Pancreas (tissue), 10 donors: Measurements from ENCODE around the gene NATD1. TPM values are rescaled to one million over a fixed set of nuclear protein-coding genes. Genes with fewer than 3 reads are reported as not detected.

Experiments used
- ATAC-seq, 4 donors: fragments of 200-7000 bp; cut with Tn5 transposase; one replicate each; pipeline versions ENCODE4 v1.8.0 to v1.9.1; 2020; ENCODE audit warnings: mild to moderate bottlenecking in 4 of 4, moderate library complexity in 4 of 4
- DNase-seq, 6 donors: peaks; one replicate each; pipeline ENCODE4 v3.0.0-alpha.2; 2020
- FAIRE-seq: peaks from 2 replicates; lab custom pipeline; 2012; peaks lifted over from hg19 to GRCh38; lab: Jason Lieb, UNC
- H3K27ac ChIP-seq, 4 donors: fragments of 200-600 bp; sonication (generic); 1 replicate in 3 of 4; 2 replicates in 1 of 4; pipeline versions ENCODE4 v1.5.0 to v1.8.0; 2020
- H3K27me3 ChIP-seq, 4 donors: fragments of 200-600 bp; one replicate each; pipeline ENCODE4 v1.8.0; 2021
- H3K36me3 ChIP-seq, 3 donors: fragments of 200-600 bp; sonication (generic) in 1 of 3; one replicate each; pipeline versions ENCODE4 v1.5.0 to v1.8.0; 2020 to 2021
- H3K4me1 ChIP-seq, 3 donors: fragments of 200-600 bp; one replicate each; pipeline ENCODE4 v1.8.0; 2021
- H3K4me3 ChIP-seq, 4 donors: fragments of 200-600 bp; sonication (generic) in 2 of 4; one replicate each; pipeline versions ENCODE4 v1.5.0 to v1.8.0; 2020 to 2021
- H3K9me3 ChIP-seq, 4 donors: fragments of 200-600 bp; one replicate each; pipeline ENCODE4 v1.8.0; 2021
- CTCF ChIP-seq, 4 donors: fragments of 200-600 bp; sonication (generic) in 3 of 4; IDR thresholded peaks; one replicate each; pipeline versions ENCODE4 v1.5.0 to v1.8.0; 2021; ENCODE audit warnings: antibody characterized with exemption in 4 of 4
- whole genome bisulfite sequencing, 2 donors: extraction: QIAGEN DNeasy Blood & Tissue Kit; methylation state at CpG; one replicate each; pipeline ENCODE4 v1.1.7; 2013; 5-methylcytosine and 5-hydroxymethylcytosine counted together
- intact Hi-C, 3 donors: fragments of 100-400 bp; cut with DNase I; formaldehyde crosslinking; loops; one replicate each; pipeline versions ENCODE4 v1.11.1 to v1.14.2; 2022
- polyA plus RNA-seq, 2 donors: library from polyadenylated mRNA; stranded (reverse); fragments of 200-250 nt; gene quantifications; one replicate each; pipeline ENCODE4 v1.2.3, GENCODE V29; 2013
- total RNA-seq, 6 donors: library from RNA; stranded (reverse); fragmentation: NEBNext Ultra II Directional in 4 of 6; extraction: Animal tissue kit (Norgen Biotek cat#: 25700) in 4 of 6; gene quantifications; one replicate each; pipeline versions ENCODE4 v1.2.1 to v1.2.4, GENCODE V29; 2021 to 2023
- donor health status: healthy with polysubstance abuse.
- donor health status: DM: no; HTN: no; CAD: no; lungs with moderate emphysema.
- donor health status: DM: no; HTN: no; CAD: no.
- donor health status: control.
- donor health status: control.
- donor health status: Bipolar disorder and iron deficiency.
- donor health status: DM: yes; HTN: yes; CAD: no.
- donor health status: DM: no; HTN: no; CAD: no.
- donor health status: DM: no; HTN: no; CAD: no.
- donor health status: DM: yes; HTN: yes; CAD: no.

NATD1 gene
- total RNA-seq (1 to 10 TPM; 3.1 to 8.3 (median 5.3) TPM), polyA plus RNA-seq (1 to 10 TPM; 2.3 TPM)

GRCh38 chr17:21252796-21253645 lies at the start of gene NATD1:
NATD1 (minus strand) TSS chr17:21253410; CDS start chr17:21253264, 146 bp downstream.
- peak; percentile 77 to 90 (median 80) for DNase-seq
- Histone ChIP-seq H3K36me3 (no peaks in the 10 kb centered on the region), H3K27ac (peak within 1 kb of the TSS in 2 of 4 donors; percentile 58 to 76), H3K9me3 (no peaks in the 10 kb centered on the region), H3K4me1 (peaks cover 0 to 5% (median 0%) of the 10 kb centered on the region in 3 donors), H3K4me3 (peak within 1 kb of the TSS; percentile 32 to 63 (median 56)), H3K27me3 (no peaks in the 10 kb centered on the region)
- no peak for FAIRE-seq
- 1% methylated on average over 69 to 117 of the region's 117 CpGs for WGBS, 2 donors
- intact Hi-C loops: no loop called here
- peak; percentile 82 to 91 (median 88) for ATAC-seq
- no peak for TF ChIP-seq CTCF (IDR thresholded peaks at IDR 0.05)

GRCh38 chr17:21301593-21302550 lies 48.7 kb upstream of the NATD1 start:
- 61 to 69% methylated on average over 19 of the region's 19 CpGs for WGBS, 2 donors
- no peak for FAIRE-seq
- no peaks in the 10 kb centered on the region for H3K9me3 ChIP-seq
- intact Hi-C loops: no loop called here
- peaks cover 6 to 37% (median 31%) of the 10 kb centered on the region in 3 donors for H3K36me3 ChIP-seq
- no peaks in the 10 kb centered on the region for H3K4me1 ChIP-seq
- no peaks in the 10 kb centered on the region for H3K27me3 ChIP-seq
- no peak overlapping the region for H3K27ac ChIP-seq
- TF ChIP-seq CTCF (IDR thresholded peaks at IDR 0.05): no peak
- peak in 4 of 6 donors; percentile 13 to 85 (median 41) for DNase-seq
- no peak overlapping the region for H3K4me3 ChIP-seq
- no peak for ATAC-seq

GRCh38 chr17:21300601-21301571 lies 47.7 kb upstream of the NATD1 start:
- Histone ChIP-seq H3K27me3 (no peaks in the 10 kb centered on the region), H3K4me1 (no peaks in the 10 kb centered on the region), H3K9me3 (no peaks in the 10 kb centered on the region), H3K36me3 (peaks cover 3 to 37% (median 31%) of the 10 kb centered on the region in 3 donors), H3K27ac (no peak overlapping the region), H3K4me3 (no peak overlapping the region)
- intact Hi-C loops: no loop called here
- TF ChIP-seq CTCF (IDR thresholded peaks at IDR 0.05): no peak
- ATAC-seq (no peak), FAIRE-seq (no peak), DNase-seq (peak in 4 of 6 donors; percentile 15 to 74 (median 38))
- WGBS, 2 donors: 68 to 72% methylated on average over 31 of the region's 31 CpGs

- Histone ChIP-seq H3K4me1 (peaks cover 0 to 5% (median 0%) of the 10 kb centered on the region in 3 donors), H3K27ac (no peak overlapping the region), H3K36me3 (peaks cover 3 to 37% (median 31%) of the 10 kb centered on the region in 3 donors), H3K27me3 (no peaks in the 10 kb centered on the region), H3K4me3 (no peak overlapping the region), H3K9me3 (no peaks in the 10 kb centered on the region)
- TF ChIP-seq CTCF (IDR thresholded peaks at IDR 0.05): no peak
- intact Hi-C loops: loop anchor here in 1 of 3 donors (10.0 kb wide), 1 partner anchor 965 kb away; no protein-coding TSS in a partner anchor
- FAIRE-seq (no peak), DNase-seq (peak in 2 of 6 donors; percentile 19 to 21), ATAC-seq (no peak)
- WGBS, 2 donors: 59 to 62% methylated on average over 7 of the region's 7 CpGs
Measured at GRCh38 chr17:21299981-21300600, 46.9 kb upstream of the NATD1 start.
